Muscle layer of colon (tissue), 2 donors: Measurements from ENCODE around the gene MYEOV.

Experiments
- H3K27ac ChIP-seq: one replicate; pipeline ENCODE4 v1.7.0; 2013; ENCODE audit warnings: low read depth, mild to moderate bottlenecking, low read length, moderate library complexity
- H3K27me3 ChIP-seq, 2 donors: one replicate each; pipeline ENCODE4 v1.7.0; 2013; ENCODE audit warnings: low read length in 2 of 2, mild to moderate bottlenecking in 2 of 2; ENCODE audit not compliant: insufficient read depth in 2 of 2, control insufficient read depth in 1 of 2
- H3K36me3 ChIP-seq: one replicate; pipeline ENCODE4 v1.7.0; 2013; ENCODE audit warnings: mild to moderate bottlenecking, low read length; ENCODE audit not compliant: insufficient read depth
- H3K4me1 ChIP-seq: one replicate; pipeline ENCODE4 v1.7.0; 2013; ENCODE audit warnings: mild to moderate bottlenecking, low read length; ENCODE audit not compliant: insufficient read depth
- H3K4me3 ChIP-seq, 2 donors: one replicate each; pipeline ENCODE4 v1.7.0; 2013; ENCODE audit warnings: low read length in 2 of 2, low read depth in 1 of 2, mild to moderate bottlenecking in 1 of 2, moderate library complexity in 1 of 2
- H3K9ac ChIP-seq: one replicate; pipeline ENCODE4 v1.7.0; 2013; ENCODE audit warnings: low read length
- H3K9me3 ChIP-seq: one replicate; pipeline ENCODE4 v1.7.0; 2013; ENCODE audit warnings: mild to moderate bottlenecking, low read length
- donor health status: abdominal sarcoma.
- donor health status: Adenocarcinoma of cecum.

MYEOV gene

GRCh38 chr11:69299023-69299461 is 5.1 kb downstream of the MYEOV start:
- Histone ChIP-seq H3K27ac (no peak overlapping the region), H3K9ac (no peak overlapping the region), H3K4me3 (no peak overlapping the region), H3K4me1 (peaks cover 12% of the 10 kb centered on the region), H3K27me3 (no peaks in the 10 kb centered on the region), H3K36me3 (no peaks in the 10 kb centered on the region), H3K9me3 (no peaks in the 10 kb centered on the region)

- Histone ChIP-seq H3K27ac (no peak overlapping the region), H3K27me3 (no peaks in the 10 kb centered on the region), H3K4me1 (peaks cover 12% of the 10 kb centered on the region), H3K36me3 (no peaks in the 10 kb centered on the region), H3K9me3 (no peaks in the 10 kb centered on the region), H3K4me3 (no peak overlapping the region), H3K9ac (no peak overlapping the region)
Observed at GRCh38 chr11:69299572-69299971, 5.6 kb downstream of the MYEOV start.

GRCh38 chr11:69300120-69301060 is 6.4 kb downstream of the MYEOV start:
- H3K27ac ChIP-seq = no peak overlapping the region
- H3K9me3 ChIP-seq = no peaks in the 10 kb centered on the region
- no peak overlapping the region for H3K4me3 ChIP-seq
- no peak overlapping the region for H3K9ac ChIP-seq
- no peaks in the 10 kb centered on the region for H3K36me3 ChIP-seq
- no peaks in the 10 kb centered on the region for H3K27me3 ChIP-seq
- peaks cover 12% of the 10 kb centered on the region for H3K4me1 ChIP-seq

GRCh38 chr11:69301081-69301454 is 7.1 kb downstream of the MYEOV start:
- H3K27ac ChIP-seq = no peak overlapping the region
- no peak overlapping the region for H3K4me3 ChIP-seq
- peaks cover 12% of the 10 kb centered on the region for H3K4me1 ChIP-seq
- H3K9me3 ChIP-seq = no peaks in the 10 kb centered on the region
- no peaks in the 10 kb centered on the region for H3K36me3 ChIP-seq
- H3K27me3 ChIP-seq = no peaks in the 10 kb centered on the region
- no peak overlapping the region for H3K9ac ChIP-seq

GRCh38 chr11:69301455-69302401 is 7.8 kb downstream of the MYEOV start:
- H3K27ac ChIP-seq = no peak overlapping the region

GRCh38 chr11:69302447-69303020 is 8.6 kb downstream of the MYEOV start:
- no peak overlapping the region for H3K9ac ChIP-seq
- H3K4me3 ChIP-seq = no peak overlapping the region
- peaks cover 7% of the 10 kb centered on the region for H3K4me1 ChIP-seq
- H3K9me3 ChIP-seq = no peaks in the 10 kb centered on the region
- no peaks in the 10 kb centered on the region for H3K27me3 ChIP-seq
- no peak overlapping the region for H3K27ac ChIP-seq
- no peaks in the 10 kb centered on the region for H3K36me3 ChIP-seq

More at GRCh38 chr11:69301455-69302401, 7.8 kb downstream of the MYEOV start:
- no peaks in the 10 kb centered on the region for H3K9me3 ChIP-seq
- H3K9ac ChIP-seq = no peak overlapping the region
- H3K4me3 ChIP-seq = no peak overlapping the region
- no peaks in the 10 kb centered on the region for H3K27me3 ChIP-seq
- peaks cover 8% of the 10 kb centered on the region for H3K4me1 ChIP-seq
- H3K36me3 ChIP-seq = no peaks in the 10 kb centered on the region

- no peaks in the 10 kb centered on the region for H3K4me1 ChIP-seq
Observed at GRCh38 chr11:69303427-69303826, 9.5 kb downstream of the MYEOV start.

GRCh38 chr11:69304258-69304657 is 10.3 kb downstream of the MYEOV start:
- H3K4me1 ChIP-seq = no peaks in the 10 kb centered on the region
- H3K27ac ChIP-seq = no peak overlapping the region

More at GRCh38 chr11:69303427-69303826, 9.5 kb downstream of the MYEOV start:
- no peak overlapping the region for H3K9ac ChIP-seq
- no peaks in the 10 kb centered on the region for H3K36me3 ChIP-seq
- H3K27me3 ChIP-seq = no peaks in the 10 kb centered on the region
- no peak overlapping the region for H3K27ac ChIP-seq
- no peak overlapping the region for H3K4me3 ChIP-seq
- H3K9me3 ChIP-seq = no peaks in the 10 kb centered on the region

GRCh38 chr11:69304686-69305085 is 10.7 kb downstream of the MYEOV start:
- Histone ChIP-seq H3K4me1 (no peaks in the 10 kb centered on the region), H3K27me3 (no peaks in the 10 kb centered on the region), H3K9me3 (no peaks in the 10 kb centered on the region), H3K36me3 (no peaks in the 10 kb centered on the region), H3K4me3 (no peak overlapping the region), H3K27ac (no peak overlapping the region), H3K9ac (no peak overlapping the region)

More at GRCh38 chr11:69304258-69304657, 10.3 kb downstream of the MYEOV start:
- Histone ChIP-seq H3K36me3 (no peaks in the 10 kb centered on the region), H3K4me3 (no peak overlapping the region), H3K9ac (no peak overlapping the region), H3K27me3 (no peaks in the 10 kb centered on the region), H3K9me3 (no peaks in the 10 kb centered on the region)

- Histone ChIP-seq H3K4me3 (no peak overlapping the region), H3K27ac (no peak overlapping the region), H3K9ac (no peak overlapping the region), H3K9me3 (no peaks in the 10 kb centered on the region), H3K36me3 (no peaks in the 10 kb centered on the region), H3K27me3 (no peaks in the 10 kb centered on the region), H3K4me1 (no peaks in the 10 kb centered on the region)
Observed at GRCh38 chr11:69305885-69306540, 12.1 kb downstream of the MYEOV start.
